Activated T-helper 2 cell treated with anti-CD3 and anti-CD28 coated beads, Interferon-gamma antibody, Interleukin-2, Interleukin-4, amounts not matched to agents 10 μg/mL and 5 μg/mL and 100 μg/mL, durations not matched to agents 14 hours and 24 hours and 36 hours (primary cell): Measurements from ENCODE around the gene GHSR. TPM values are rescaled to one million over a fixed set of nuclear protein-coding genes. Genes with fewer than 3 reads are reported as not detected.
"Not testable (repeated sequence)": the region's sequence is repeated elsewhere in the genome, so short reads cannot be mapped to it uniquely, and the experiment has no call there.

Source experiments
- DNase-seq: peaks from one replicate; pipeline ENCODE4 v3.0.0; 2021; ENCODE audit warnings: low spot score
- H3K27ac Mint-ChIP-seq: one replicate; pipeline ENCODE4 v1.8.0; 2021; ENCODE audit warnings: mixed read lengths
- H3K27me3 Mint-ChIP-seq: one replicate; pipeline ENCODE4 v1.8.0; 2021; ENCODE audit warnings: low read depth, mixed read lengths
- H3K36me3 Mint-ChIP-seq: one replicate; pipeline ENCODE4 v1.8.0; 2021; ENCODE audit warnings: low read depth, mixed read lengths
- H3K4me1 Mint-ChIP-seq: one replicate; pipeline ENCODE4 v1.8.0; 2021; ENCODE audit warnings: low read depth, mixed read lengths
- H3K4me3 Mint-ChIP-seq: one replicate; pipeline ENCODE4 v1.8.0; 2021; ENCODE audit warnings: low read depth, mild to moderate bottlenecking, moderate library complexity, mixed read lengths
- H3K9me3 Mint-ChIP-seq: one replicate; pipeline ENCODE4 v1.8.0; 2021; ENCODE audit warnings: mixed read lengths
- intact Hi-C: fragments of 100-400 bp; cut with micrococcal nuclease; formaldehyde crosslinking; loops from one replicate; pipeline ENCODE4 v1.15.1; 2023
- total RNA-seq: library from RNA; stranded (reverse); gene quantifications from 2 replicates; pipeline ENCODE4 v1.2.3, GENCODE V29; 2022

GHSR gene
- total RNA-seq: not detected in 2 replicates

GRCh38 chr3:172447611-172448579, at the start of gene GHSR:
TSS of gene GHSR (minus strand) at chr3:172448456. CDS start at chr3:172448413, 43 bp downstream.
- Mint-ChIP-seq H3K27me3 (peaks cover 77% of the 10 kb centered on the region), H3K4me1 (peaks cover 24% of the 10 kb centered on the region), H3K9me3 (no peaks in the 10 kb centered on the region), H3K27ac (no peak within 1 kb of the TSS), H3K36me3 (no peaks in the 10 kb centered on the region), H3K4me3 (peak within 1 kb of the TSS; percentile 68)
- intact Hi-C loops: loop anchor here (10.0 kb wide), 2 partner anchors 947 to 1863 kb away; partner anchors contain the start of genes NLGN1 and SLC7A14
- no peak for DNase-seq

GRCh38 chr3:172490198-172490669, 42.0 kb upstream of the GHSR start:
- H3K4me3 Mint-ChIP-seq, H3K9me3 Mint-ChIP-seq, H3K36me3 Mint-ChIP-seq: not testable (repeated sequence)
- H3K4me1 Mint-ChIP-seq: peaks cover 19% of the 10 kb centered on the region
- H3K27me3 Mint-ChIP-seq: peaks cover 10% of the 10 kb centered on the region
- H3K27ac Mint-ChIP-seq: peak overlapping the region; percentile 44
- DNase-seq: peak; percentile 61
- intact Hi-C loops: loop anchor here (1.0 to 2.0 kb wide), 4 partner anchors 27 to 133 kb away; no protein-coding TSS in a partner anchor

- Mint-ChIP-seq H3K9me3 (peaks cover 6% of the 10 kb centered on the region), H3K36me3 (no peaks in the 10 kb centered on the region), H3K4me3 (no peak overlapping the region), H3K4me1 (peaks cover 18% of the 10 kb centered on the region), H3K27ac (no peak overlapping the region), H3K27me3 (peaks cover 14% of the 10 kb centered on the region)
- DNase-seq: no peak
- intact Hi-C loops: loop anchor here (5.0 kb wide), 1 partner anchor 146 kb away; no protein-coding TSS in a partner anchor
These were observed 29.9 kb upstream of the GHSR start for GRCh38 chr3:172478116-172478515.

GRCh38 chr3:172476347-172476746, 28.1 kb upstream of the GHSR start:
- peaks cover 18% of the 10 kb centered on the region for H3K4me1 Mint-ChIP-seq
- intact Hi-C loops: loop anchor here (5.0 kb wide), 1 partner anchor 144 kb away; no protein-coding TSS in a partner anchor

GRCh38 chr3:172475703-172476102, 27.4 kb upstream of the GHSR start:
- no peak overlapping the region for H3K4me3 Mint-ChIP-seq
- peaks cover 18% of the 10 kb centered on the region for H3K4me1 Mint-ChIP-seq
- no peak for DNase-seq
- no peaks in the 10 kb centered on the region for H3K9me3 Mint-ChIP-seq
- H3K36me3 Mint-ChIP-seq: no peaks in the 10 kb centered on the region
- intact Hi-C loops: loop anchor here (5.0 kb wide), 1 partner anchor 143 kb away; no protein-coding TSS in a partner anchor
- peaks cover 12% of the 10 kb centered on the region for H3K27me3 Mint-ChIP-seq
- H3K27ac Mint-ChIP-seq: no peak overlapping the region

More at GRCh38 chr3:172476347-172476746, 28.1 kb upstream of the GHSR start:
- Mint-ChIP-seq H3K27ac (no peak overlapping the region), H3K27me3 (peaks cover 12% of the 10 kb centered on the region), H3K36me3 (no peaks in the 10 kb centered on the region), H3K4me3 (peak overlapping the region; percentile 81), H3K9me3 (no peaks in the 10 kb centered on the region)
- no peak for DNase-seq

GRCh38 chr3:172471903-172472302, 23.6 kb upstream of the GHSR start:
- no peaks in the 10 kb centered on the region for H3K36me3 Mint-ChIP-seq
- no peak overlapping the region for H3K27ac Mint-ChIP-seq
- no peak for DNase-seq
- no peak overlapping the region for H3K4me3 Mint-ChIP-seq
- intact Hi-C loops: no loop called here
- H3K9me3 Mint-ChIP-seq: no peaks in the 10 kb centered on the region
- peaks cover 26% of the 10 kb centered on the region for H3K27me3 Mint-ChIP-seq
- H3K4me1 Mint-ChIP-seq: peaks cover 9% of the 10 kb centered on the region

- Mint-ChIP-seq H3K9me3 (no peaks in the 10 kb centered on the region), H3K36me3 (no peaks in the 10 kb centered on the region), H3K27ac (no peak overlapping the region), H3K27me3 (peaks cover 27% of the 10 kb centered on the region), H3K4me3 (no peak overlapping the region), H3K4me1 (peaks cover 8% of the 10 kb centered on the region)
- intact Hi-C loops: no loop called here
- no peak for DNase-seq
These were observed 22.3 kb upstream of the GHSR start for GRCh38 chr3:172470588-172470987.

GRCh38 chr3:172467170-172467824, 19.0 kb upstream of the GHSR start:
- H3K4me1 Mint-ChIP-seq: peaks cover 8% of the 10 kb centered on the region
- H3K4me3 Mint-ChIP-seq: no peak overlapping the region
- no peaks in the 10 kb centered on the region for H3K36me3 Mint-ChIP-seq
- H3K27me3 Mint-ChIP-seq: peaks cover 32% of the 10 kb centered on the region
- no peaks in the 10 kb centered on the region for H3K9me3 Mint-ChIP-seq
- DNase-seq: no peak
- intact Hi-C loops: no loop called here
- no peak overlapping the region for H3K27ac Mint-ChIP-seq

- Mint-ChIP-seq H3K27me3 (peaks cover 27% of the 10 kb centered on the region), H3K9me3 (no peaks in the 10 kb centered on the region), H3K36me3 (no peaks in the 10 kb centered on the region), H3K27ac (no peak overlapping the region), H3K4me1 (peaks cover 11% of the 10 kb centered on the region), H3K4me3 (no peak overlapping the region)
- DNase-seq: no peak
- intact Hi-C loops: no loop called here
These were observed 18.4 kb upstream of the GHSR start for GRCh38 chr3:172466553-172467130.

GRCh38 chr3:172465281-172465680, 17.0 kb upstream of the GHSR start:
- peaks cover 18% of the 10 kb centered on the region for H3K27me3 Mint-ChIP-seq
- H3K36me3 Mint-ChIP-seq: no peaks in the 10 kb centered on the region
- no peak for DNase-seq
- no peak overlapping the region for H3K27ac Mint-ChIP-seq
- no peaks in the 10 kb centered on the region for H3K9me3 Mint-ChIP-seq
- no peak overlapping the region for H3K4me3 Mint-ChIP-seq
- intact Hi-C loops: no loop called here
- H3K4me1 Mint-ChIP-seq: peaks cover 11% of the 10 kb centered on the region

GRCh38 chr3:172464306-172464705, 16.1 kb upstream of the GHSR start:
- intact Hi-C loops: no loop called here
- peaks cover 17% of the 10 kb centered on the region for H3K27me3 Mint-ChIP-seq
- no peaks in the 10 kb centered on the region for H3K9me3 Mint-ChIP-seq
- H3K4me1 Mint-ChIP-seq: peaks cover 11% of the 10 kb centered on the region
- no peaks in the 10 kb centered on the region for H3K36me3 Mint-ChIP-seq
- no peak for DNase-seq
- no peak overlapping the region for H3K27ac Mint-ChIP-seq
- no peak overlapping the region for H3K4me3 Mint-ChIP-seq

- H3K4me3 Mint-ChIP-seq: no peak overlapping the region
- no peaks in the 10 kb centered on the region for H3K9me3 Mint-ChIP-seq
- H3K27me3 Mint-ChIP-seq: peaks cover 8% of the 10 kb centered on the region
- intact Hi-C loops: loop anchor here (1.0 kb wide), 1 partner anchor 162 kb away; no protein-coding TSS in a partner anchor
- no peaks in the 10 kb centered on the region for H3K36me3 Mint-ChIP-seq
- no peak for DNase-seq
- peaks cover 4% of the 10 kb centered on the region for H3K4me1 Mint-ChIP-seq
- H3K27ac Mint-ChIP-seq: no peak overlapping the region
These were observed 13.4 kb upstream of the GHSR start for GRCh38 chr3:172461530-172462138.
